Neuronal stem cell (in vitro differentiated cells): ENCODE data around the gene IDUA.
A peak's percentile ranks its signal among the peaks of the same experiment; 100 is the strongest.

Experiments used
- DNase-seq: peaks from one replicate; pipeline ENCODE4 v3.0.0-alpha.2; 2013; ENCODE audit warnings: low spot score
- H2AFZ ChIP-seq: one replicate; pipeline ENCODE4 v1.6.1; 2013; ENCODE audit warnings: mild to moderate bottlenecking, low read length, inconsistent platforms
- H2AK5ac ChIP-seq: 2 replicates; pipeline ENCODE4 v1.6.1; 2013; ENCODE audit warnings: low read depth, mild to moderate bottlenecking, inconsistent platforms, low read length, moderate library complexity, mixed read lengths
- H2BK120ac ChIP-seq: 2 replicates; pipeline ENCODE4 v1.6.1; 2013; ENCODE audit warnings: low read depth, mild to moderate bottlenecking, inconsistent platforms, low read length, moderate library complexity, mixed read lengths
- H2BK12ac ChIP-seq: one replicate; pipeline ENCODE4 v1.6.1; 2013; ENCODE audit warnings: low read length, inconsistent platforms
- H2BK15ac ChIP-seq: 2 replicates; pipeline ENCODE4 v1.6.1; 2013; ENCODE audit warnings: mild to moderate bottlenecking, low read length, inconsistent platforms, mixed read lengths
- H2BK5ac ChIP-seq: one replicate; pipeline ENCODE4 v1.6.1; 2013; ENCODE audit warnings: inconsistent platforms, mild to moderate bottlenecking, low read length, moderate library complexity
- H3K14ac ChIP-seq: one replicate; pipeline ENCODE4 v1.6.1; 2013; ENCODE audit warnings: low read length, inconsistent platforms
- H3K18ac ChIP-seq: 2 replicates; pipeline ENCODE4 v1.6.1; 2013; ENCODE audit warnings: low read length, inconsistent platforms
- H3K23ac ChIP-seq: 2 replicates; pipeline ENCODE4 v1.6.1; 2013; ENCODE audit warnings: low read depth, mild to moderate bottlenecking, mixed read lengths, low read length, inconsistent platforms; ENCODE audit not compliant: poor library complexity
- H3K27ac ChIP-seq: replicated peaks from 3 replicates; pipeline ENCODE4 v1.5.1; 2013; ENCODE audit warnings: low read length, inconsistent platforms
- H3K27me3 ChIP-seq, 3 experiments: 2 replicates each; pipeline ENCODE4 v1.6.1; 2013; ENCODE audit warnings: low read length in 3 of 3, mild to moderate bottlenecking in 2 of 3, inconsistent platforms in 1 of 3, low read depth in 1 of 3, mixed read lengths in 1 of 3, moderate library complexity in 1 of 3; ENCODE audit not compliant: control insufficient read depth in 3 of 3, insufficient read depth in 3 of 3
- H3K36me3 ChIP-seq, 2 donors: replicated peaks in 1 of 2; 2 replicates each; pipeline ENCODE4 v1.6.1; 2013; ENCODE audit warnings: low read length in 2 of 2; ENCODE audit not compliant: control insufficient read depth in 2 of 2, insufficient read depth in 2 of 2
- H3K4ac ChIP-seq: 2 replicates; pipeline ENCODE4 v1.6.1; 2013; ENCODE audit warnings: inconsistent platforms, mild to moderate bottlenecking, low read length, moderate library complexity
- H3K4me1 ChIP-seq, 2 donors: 1 replicate in 1 of 2; 2 replicates in 1 of 2; pipeline ENCODE4 v1.6.1; 2013; ENCODE audit warnings: low read length in 2 of 2, low read depth in 1 of 2; ENCODE audit not compliant: control insufficient read depth in 2 of 2, insufficient read depth in 1 of 2
- H3K4me2 ChIP-seq: one replicate; pipeline ENCODE4 v1.6.1; 2013; ENCODE audit warnings: mild to moderate bottlenecking, low read length, inconsistent platforms; ENCODE audit not compliant: insufficient read depth, poor library complexity, severe bottlenecking
- H3K4me3 ChIP-seq, 2 donors: 2 replicates each; pipeline ENCODE4 v1.5.1; 2013; ENCODE audit warnings: low read length in 2 of 2, mild to moderate bottlenecking in 2 of 2, inconsistent platforms in 1 of 2, moderate library complexity in 1 of 2
- H3K79me1 ChIP-seq: one replicate; pipeline ENCODE4 v1.6.1; 2013; ENCODE audit warnings: low read depth, mild to moderate bottlenecking, inconsistent platforms, low read length, moderate library complexity
- H3K9ac ChIP-seq: one replicate; pipeline ENCODE4 v1.6.1; 2013; ENCODE audit warnings: mild to moderate bottlenecking, low read depth, low read length, inconsistent platforms; ENCODE audit not compliant: poor library complexity
- H3K9me3 ChIP-seq, 2 donors: replicated peaks in 1 of 2; 2 replicates each; pipeline versions ENCODE3 to v1.6.1; 2013; ENCODE audit warnings: low read length in 2 of 2, mild to moderate bottlenecking in 2 of 2, inconsistent platforms in 1 of 2, low read depth in 1 of 2, mixed read lengths in 1 of 2, moderate library complexity in 1 of 2; ENCODE audit not compliant: control insufficient read depth in 2 of 2, insufficient read depth in 1 of 2
- H4K8ac ChIP-seq: one replicate; pipeline ENCODE4 v1.6.1; 2013; ENCODE audit warnings: low read depth, mild to moderate bottlenecking, inconsistent platforms, low read length, moderate library complexity
- H4K91ac ChIP-seq: one replicate; pipeline ENCODE4 v1.6.1; 2013; ENCODE audit warnings: low read length, low read depth, mild to moderate bottlenecking, inconsistent platforms; ENCODE audit not compliant: poor library complexity
- WGBS, 2 donors: extraction: QIAGEN DNeasy Blood & Tissue Kit; methylation state at CpG; one replicate each; pipeline ENCODE4 v1.1.7; 2013; ENCODE audit warnings: missing lambda C conversion rate in 2 of 2, mixed read lengths in 1 of 2; ENCODE audit not compliant: insufficient read length in 2 of 2, insufficient replicate concordance in 1 of 2; ENCODE audit errors: extremely low coverage in 2 of 2; 5-methylcytosine and 5-hydroxymethylcytosine counted together

IDUA gene

DNA sequence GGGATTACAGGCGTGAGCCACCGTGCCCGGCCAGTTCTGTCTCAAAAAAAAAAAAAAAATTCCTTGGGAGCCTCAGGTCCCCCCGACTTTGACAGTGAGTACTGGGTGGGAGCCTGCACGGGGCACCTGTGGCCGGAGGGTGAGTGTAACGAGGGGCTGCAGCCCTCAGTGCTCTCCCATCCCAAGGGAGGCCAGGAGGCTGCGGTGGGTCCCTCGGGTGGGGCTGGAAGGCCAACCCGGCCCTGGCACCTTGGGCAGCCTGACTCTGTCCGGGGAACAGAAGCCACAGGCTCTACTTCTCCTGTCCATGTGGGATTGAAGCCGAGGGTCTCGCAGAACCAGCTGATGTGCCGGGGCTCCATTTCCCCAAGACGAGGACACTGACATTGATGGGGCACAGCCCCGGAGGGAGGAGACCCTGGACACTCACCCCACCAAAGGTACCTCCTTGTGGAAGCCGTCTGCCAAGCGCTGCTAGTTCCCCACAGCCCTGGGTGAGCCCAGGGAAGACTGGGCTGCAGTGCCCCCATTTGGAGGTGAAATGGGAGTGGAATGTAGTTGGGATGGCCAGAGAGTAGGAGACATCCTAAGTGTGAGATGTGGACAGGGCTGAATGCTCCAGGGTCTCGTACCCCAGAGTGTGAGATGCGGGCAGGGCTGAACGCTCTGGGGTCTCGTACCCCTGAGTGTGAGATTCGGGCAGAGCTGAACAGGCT lies 8.6 kb downstream of the IDUA start:
- H4K8ac ChIP-seq: no peak overlapping the region
- no peak overlapping the region for H3K14ac ChIP-seq
- H2BK12ac ChIP-seq: no peak overlapping the region
- no peak overlapping the region for H3K9ac ChIP-seq
- H2AFZ ChIP-seq: no peak overlapping the region
- H2AK5ac ChIP-seq: peak overlapping the region; percentile 42
- H2BK5ac ChIP-seq: no peak overlapping the region
- H3K23ac ChIP-seq: no peak overlapping the region
- H3K4me3 ChIP-seq: no peak overlapping the region
- no peak overlapping the region for H2BK15ac ChIP-seq
- peaks cover 6 to 44% (median 39%) of the 10 kb centered on the region in 3 experiments for H3K27me3 ChIP-seq
- whole genome bisulfite sequencing, 2 donors: no CpG with 5 or more reads among the region's 23 CpGs
- H3K4ac ChIP-seq: no peak overlapping the region
- H3K9me3 ChIP-seq: peaks cover 2% of the 10 kb centered on the region in 2 donors
- no peak overlapping the region for H3K18ac ChIP-seq
- peaks cover 4 to 21% of the 10 kb centered on the region in 2 donors for H3K4me1 ChIP-seq
- no peak overlapping the region for H3K27ac ChIP-seq
- no peak overlapping the region for H2BK120ac ChIP-seq
- H3K79me1 ChIP-seq: peaks cover 2% of the 10 kb centered on the region
- H3K36me3 ChIP-seq: peaks cover 0 to 1% of the 10 kb centered on the region in 2 donors
- H4K91ac ChIP-seq: no peak overlapping the region
- H3K4me2 ChIP-seq: no peak overlapping the region
- DNase-seq: no peak

DNA sequence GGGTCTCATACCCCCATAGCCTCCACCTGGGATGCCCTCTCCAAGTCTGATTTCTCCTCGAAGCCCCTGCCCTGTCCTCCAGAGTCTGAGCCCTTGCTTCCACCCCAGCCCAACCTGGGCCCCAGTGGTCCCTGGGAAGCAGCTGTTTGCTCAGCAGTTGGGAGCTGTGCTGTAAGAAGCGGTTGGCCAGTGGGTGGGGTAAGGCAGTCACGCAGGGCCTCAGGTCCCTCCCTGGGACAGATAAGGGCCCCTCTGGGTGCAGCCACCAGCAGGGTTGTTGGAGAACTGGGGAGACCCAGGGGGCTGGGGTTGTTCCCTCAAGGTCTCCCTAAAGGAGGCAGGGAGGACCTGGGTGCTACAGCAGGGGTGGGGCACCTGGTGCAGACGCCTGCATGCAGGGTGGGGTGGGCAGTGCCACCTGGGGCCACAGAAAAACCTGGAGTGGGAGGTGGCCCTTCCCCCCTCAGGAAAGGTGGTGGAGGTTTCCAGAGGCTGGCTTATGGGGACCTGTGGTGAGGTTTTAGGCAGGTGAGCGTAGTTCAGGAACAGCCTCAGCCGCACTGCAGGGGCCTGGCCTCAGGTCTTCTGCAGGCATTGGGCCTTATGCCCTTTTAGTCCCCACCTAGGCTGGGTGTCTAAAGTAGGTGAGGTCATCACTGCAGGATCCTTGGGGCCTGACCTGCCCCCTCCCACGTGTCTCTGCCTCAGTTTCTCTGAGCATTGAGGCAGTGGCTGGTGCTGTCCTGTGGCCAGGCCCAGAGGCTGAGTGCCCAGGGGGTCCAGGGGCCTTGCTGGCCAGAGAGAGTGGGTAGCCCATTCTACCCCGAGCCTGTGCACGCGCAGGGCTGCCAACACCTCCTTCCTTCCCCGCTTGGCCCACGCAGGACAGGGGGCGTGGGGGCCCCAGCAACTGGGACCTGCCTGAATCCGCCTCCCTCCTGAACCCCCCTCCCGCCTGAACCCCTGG lies 9.5 kb downstream of the IDUA start:
- no peak overlapping the region for H2BK5ac ChIP-seq
- no peak overlapping the region for H2BK12ac ChIP-seq
- H2AK5ac ChIP-seq: peak overlapping the region; percentile 84
- H2AFZ ChIP-seq: peak overlapping the region; percentile 88
- H3K18ac ChIP-seq: peak overlapping the region; percentile 83
- peaks cover 2% of the 10 kb centered on the region for H3K79me1 ChIP-seq
- H3K4me1 ChIP-seq: peaks cover 4 to 21% of the 10 kb centered on the region in 2 donors
- H2BK15ac ChIP-seq: no peak overlapping the region
- no CpG with 5 or more reads among the region's 15 CpGs for WGBS, 2 donors
- peak overlapping the region; percentile 65 for H3K23ac ChIP-seq
- peaks cover 7 to 53% (median 47%) of the 10 kb centered on the region in 3 experiments for H3K27me3 ChIP-seq
- H3K4me3 ChIP-seq: no peak overlapping the region
- peak overlapping the region; percentile 69 for H3K4me2 ChIP-seq
- no peak overlapping the region for H2BK120ac ChIP-seq
- H3K14ac ChIP-seq: no peak overlapping the region
- DNase-seq: no peak
- no peak overlapping the region for H4K8ac ChIP-seq
- no peak overlapping the region for H4K91ac ChIP-seq
- peaks cover 2 to 3% of the 10 kb centered on the region in 2 donors for H3K9me3 ChIP-seq
- no peak overlapping the region for H3K27ac ChIP-seq
- no peak overlapping the region for H3K4ac ChIP-seq
- H3K36me3 ChIP-seq: no peaks in the 10 kb centered on the region
- no peak overlapping the region for H3K9ac ChIP-seq

DNA sequence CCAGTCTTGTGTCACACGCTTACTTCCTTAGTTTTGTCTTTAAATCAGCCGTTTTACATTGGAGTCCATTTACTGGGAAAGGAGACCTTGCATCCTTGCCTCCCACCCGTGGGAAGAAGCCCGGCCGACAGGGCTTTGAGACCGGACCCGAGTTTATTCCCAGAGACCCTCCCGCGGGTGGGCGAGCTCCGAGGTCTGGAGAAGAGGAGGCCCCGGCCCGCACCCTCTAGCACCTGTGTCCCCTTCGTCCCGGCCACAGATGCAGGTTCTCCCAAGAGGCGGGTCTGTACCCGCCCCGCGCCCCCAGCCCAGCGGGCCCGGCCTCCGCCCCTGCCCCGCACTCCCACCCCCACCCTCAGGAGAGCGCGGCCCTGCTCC lies 10.1 kb downstream of the IDUA start:
- Histone ChIP-seq H3K9me3 (peaks cover 2 to 6% of the 10 kb centered on the region in 2 donors), H3K4me1 (peaks cover 4 to 21% of the 10 kb centered on the region in 2 donors), H2BK12ac (no peak overlapping the region), H3K36me3 (no peaks in the 10 kb centered on the region), H3K23ac (no peak overlapping the region), H2AK5ac (peak overlapping the region; percentile 84), H3K18ac (peak overlapping the region; percentile 48), H2BK5ac (no peak overlapping the region), H3K27me3 (peaks cover 14 to 59% (median 54%) of the 10 kb centered on the region in 3 experiments), H4K91ac (no peak overlapping the region), H3K4ac (no peak overlapping the region), H3K9ac (no peak overlapping the region), H2BK15ac (no peak overlapping the region), H3K4me3 (no peak overlapping the region), H3K79me1 (peaks cover 2% of the 10 kb centered on the region), H2AFZ (peak overlapping the region; percentile 88), H3K27ac (no peak overlapping the region), H4K8ac (no peak overlapping the region), H2BK120ac (no peak overlapping the region), H3K14ac (no peak overlapping the region), H3K4me2 (peak overlapping the region; percentile 69)
- no CpG with 5 or more reads among the region's 25 CpGs for WGBS, 2 donors
- DNase-seq: no peak
